ENCODE results near the gene LILRB2.

The LILRB2 gene

GRCh38 chr19:54319892-54320670 is 39.2 kb upstream of the LILRB2 start:
- H3K27ac ChIP-seq (ENCODE audit: low read depth, low read length, poor library complexity, severe bottlenecking), result no peak overlapping the region
- no peaks in the 10 kb centered on the region for H4K20me1 ChIP-seq (ENCODE audit: insufficient read depth, low read length)

GRCh38 chr19:54319049-54319448 is 38.1 kb upstream of the LILRB2 start:
- H3K79me2 ChIP-seq (ENCODE audit: insufficient read depth, low read length), result no peaks in the 10 kb centered on the region
- H3K4me1 ChIP-seq (ENCODE audit: insufficient read depth, low read length, severe bottlenecking), result no peaks in the 10 kb centered on the region
- H3K9me3 ChIP-seq (ENCODE audit: low read length), result no peaks in the 10 kb centered on the region
- H2AFZ ChIP-seq (ENCODE audit: low read length), result no peak overlapping the region
- H3F3A ChIP-seq (ENCODE audit: insufficient read depth, low read length), result no peaks in the 10 kb centered on the region
- no peak overlapping the region for H3K27ac ChIP-seq (ENCODE audit: low read depth, low read length, poor library complexity, severe bottlenecking)
- H3K9ac ChIP-seq (ENCODE audit: low read length), result no peak overlapping the region
- no peak overlapping the region for H3K4me2 ChIP-seq (ENCODE audit: low read length)
- peaks cover 7% of the 10 kb centered on the region; the same call in 1 of the 2 replicates for H3K27me3 ChIP-seq (ENCODE audit: insufficient read depth, low read length)
- TF ChIP-seq CTCF (IDR thresholded peaks at IDR 0.05; ENCODE audit: low read length), result no peak
- no peak for TF ChIP-seq EZH2 (IDR thresholded peaks at IDR 0.05; ENCODE audit: borderline replicate concordance, low read length)
- H3K36me3 ChIP-seq (ENCODE audit: insufficient read depth, low read length), result no peaks in the 10 kb centered on the region
- H4K20me1 ChIP-seq (ENCODE audit: insufficient read depth, low read length), result no peaks in the 10 kb centered on the region
- no peak overlapping the region for H3K4me3 ChIP-seq (ENCODE audit: low read depth, low read length, poor library complexity, severe bottlenecking)
- H3K9me2 ChIP-seq (ENCODE audit: low read depth, low read length), result no peaks in the 10 kb centered on the region

More at GRCh38 chr19:54319892-54320670, 39.2 kb upstream of the LILRB2 start:
- Histone ChIP-seq H3K79me2 (ENCODE audit: insufficient read depth, low read length) (no peaks in the 10 kb centered on the region), H3K9ac (ENCODE audit: low read length) (no peak overlapping the region), H3K4me3 (ENCODE audit: low read depth, low read length, poor library complexity, severe bottlenecking) (no peak overlapping the region), H2AFZ (ENCODE audit: low read length) (no peak overlapping the region), H3K27me3 (ENCODE audit: insufficient read depth, low read length) (peaks cover 7% of the 10 kb centered on the region; the same call in 1 of the 2 replicates), H3K9me2 (ENCODE audit: low read depth, low read length) (no peaks in the 10 kb centered on the region), H3K9me3 (ENCODE audit: low read length) (no peaks in the 10 kb centered on the region), H3K4me1 (ENCODE audit: insufficient read depth, low read length, severe bottlenecking) (no peaks in the 10 kb centered on the region), H3F3A (ENCODE audit: insufficient read depth, low read length) (no peaks in the 10 kb centered on the region), H3K36me3 (ENCODE audit: insufficient read depth, low read length) (no peaks in the 10 kb centered on the region), H3K4me2 (ENCODE audit: low read length) (no peak overlapping the region)
- TF ChIP-seq CTCF (IDR thresholded peaks at IDR 0.05; ENCODE audit: low read length), result no peak
- no peak for TF ChIP-seq EZH2 (IDR thresholded peaks at IDR 0.05; ENCODE audit: borderline replicate concordance, low read length)

GRCh38 chr19:54317965-54318240 is 37.0 kb upstream of the LILRB2 start:
- H3K79me2 ChIP-seq (ENCODE audit: insufficient read depth, low read length), result no peaks in the 10 kb centered on the region
- H3K9me3 ChIP-seq (ENCODE audit: low read length), result no peaks in the 10 kb centered on the region
- H3K4me3 ChIP-seq (ENCODE audit: low read depth, low read length, poor library complexity, severe bottlenecking), result no peak overlapping the region
- no peak overlapping the region for H3K4me2 ChIP-seq (ENCODE audit: low read length)
- H3K27ac ChIP-seq (ENCODE audit: low read depth, low read length, poor library complexity, severe bottlenecking), result no peak overlapping the region
- TF ChIP-seq EZH2 (IDR thresholded peaks at IDR 0.05; ENCODE audit: borderline replicate concordance, low read length), result no peak
- no peak for TF ChIP-seq CTCF (IDR thresholded peaks at IDR 0.05; ENCODE audit: low read length)
- H3K4me1 ChIP-seq (ENCODE audit: insufficient read depth, low read length, severe bottlenecking), result no peaks in the 10 kb centered on the region
- H3K27me3 ChIP-seq (ENCODE audit: insufficient read depth, low read length), result peaks cover 7% of the 10 kb centered on the region; the same call in 1 of the 2 replicates
- H3K9me2 ChIP-seq (ENCODE audit: low read depth, low read length), result no peaks in the 10 kb centered on the region
- H3K36me3 ChIP-seq (ENCODE audit: insufficient read depth, low read length), result no peaks in the 10 kb centered on the region
- H4K20me1 ChIP-seq (ENCODE audit: insufficient read depth, low read length), result no peaks in the 10 kb centered on the region
- no peak overlapping the region for H2AFZ ChIP-seq (ENCODE audit: low read length)
- no peak overlapping the region for H3K9ac ChIP-seq (ENCODE audit: low read length)
- H3F3A ChIP-seq (ENCODE audit: insufficient read depth, low read length), result no peaks in the 10 kb centered on the region

All from OCI-LY1 (cell line).